AG09309 (cell line): Measurements from ENCODE around the gene DNAJC11.

Source experiments
- DNase-seq: peaks from one replicate; pipeline ENCODE4 v3.0.0-alpha.2; 2010; ENCODE audit warnings: low read depth
- H3K4me3 ChIP-seq: 2 replicates; pipeline ENCODE4 v1.5.1; 2011; ENCODE audit warnings: mild to moderate bottlenecking, low read depth, low read length, moderate library complexity; ENCODE audit not compliant: control insufficient read depth
- CTCF ChIP-seq: IDR thresholded peaks from 2 replicates; pipeline ENCODE4 v1.5.1; 2011; ENCODE audit warnings: mild to moderate bottlenecking, low read depth, low read length, inconsistent platforms; ENCODE audit not compliant: insufficient read depth, control insufficient read depth; ENCODE audit errors: missing control alignments

DNAJC11 gene

GRCh38 chr1:6658359-6659060 lies 43.1 kb downstream of the DNAJC11 start:
- H3K4me3 ChIP-seq = no peak overlapping the region
- DNase-seq = no peak
- no peak for TF ChIP-seq CTCF

GRCh38 chr1:6657138-6657537 lies 44.5 kb downstream of the DNAJC11 start:
- H3K4me3 ChIP-seq = no peak overlapping the region
- DNase-seq = no peak
- TF ChIP-seq CTCF = no peak

GRCh38 chr1:6653436-6654290 lies 48.0 kb downstream of the DNAJC11 start:
- no peak for TF ChIP-seq CTCF
- no peak for DNase-seq
- H3K4me3 ChIP-seq = no peak overlapping the region

GRCh38 chr1:6652986-6653385 lies 48.6 kb downstream of the DNAJC11 start:
- TF ChIP-seq CTCF = no peak
- no peak overlapping the region for H3K4me3 ChIP-seq
- no peak for DNase-seq

- DNase-seq = no peak
- TF ChIP-seq CTCF = no peak
- H3K4me3 ChIP-seq = no peak overlapping the region
Measured at GRCh38 chr1:6651909-6652308, 49.7 kb downstream of the DNAJC11 start.

- H3K4me3 ChIP-seq = no peak overlapping the region
- DNase-seq = no peak
- TF ChIP-seq CTCF = no peak
Measured at GRCh38 chr1:6648556-6648955, 53.1 kb downstream of the DNAJC11 start.
